CD4-positive, alpha-beta memory T cell (primary cell): Measurements from ENCODE around the gene KRT2. TPM values are rescaled to one million over a fixed set of nuclear protein-coding genes. Genes with fewer than 3 reads are reported as not detected.

Source experiments
- CTCF ChIA-PET: fragments of 350-600 bp; sonication (Branson Sonifier 250); formaldehyde crosslinking; loops from one replicate; lab custom pipeline; 2021; ENCODE audit warnings: inconsistent platforms; ENCODE audit not compliant: partially characterized antibody; lab: Charles Lee
- POLR2A ChIA-PET: fragments of 350-600 bp; sonication (Branson Sonifier 250); formaldehyde crosslinking; loops from one replicate; lab custom pipeline; 2021; ENCODE audit not compliant: partially characterized antibody; lab: Charles Lee
- DNase-seq, 5 donors: peaks; one replicate each; pipeline versions ENCODE4 v3.0.0 to v3.0.0-alpha.2; 2020 to 2022; ENCODE audit warnings: mixed read lengths in 1 of 5
- H3K27ac ChIP-seq: one replicate; pipeline ENCODE4 v1.7.0; 2013; ENCODE audit warnings: low read depth, low read length
- H3K27me3 ChIP-seq: 2 replicates; pipeline ENCODE4 v1.7.0; 2013; ENCODE audit warnings: mild to moderate bottlenecking, low read length, moderate library complexity; ENCODE audit not compliant: insufficient read depth
- H3K36me3 ChIP-seq: 2 replicates; pipeline ENCODE4 v1.7.0; 2013; ENCODE audit warnings: mild to moderate bottlenecking, low read length, moderate library complexity; ENCODE audit not compliant: insufficient read depth
- H3K4me1 ChIP-seq: 2 replicates; pipeline ENCODE4 v1.7.0; 2013; ENCODE audit warnings: mild to moderate bottlenecking, low read length, moderate library complexity; ENCODE audit not compliant: insufficient read depth
- H3K4me3 ChIP-seq, 2 donors: one replicate each; pipeline ENCODE4 v1.7.0; 2013; ENCODE audit warnings: low read length in 2 of 2, mild to moderate bottlenecking in 1 of 2
- H3K9me3 ChIP-seq, 2 donors: one replicate each; pipeline ENCODE4 v1.7.0; 2013; ENCODE audit warnings: low read length in 2 of 2, control low read depth in 1 of 2; ENCODE audit not compliant: control insufficient read depth in 1 of 2
- H3K27ac Mint-ChIP-seq, 7 donors: one replicate each; pipeline ENCODE4 v1.8.0; 2020 to 2021; ENCODE audit warnings: mixed read lengths in 7 of 7, mild to moderate bottlenecking in 6 of 7, inconsistent platforms in 3 of 7, moderate library complexity in 3 of 7
- H3K27me3 Mint-ChIP-seq, 2 donors: one replicate each; pipeline ENCODE4 v1.8.0; 2020 to 2021; ENCODE audit warnings: mixed read lengths in 2 of 2
- H3K36me3 Mint-ChIP-seq, 2 donors: one replicate each; pipeline ENCODE4 v1.8.0; 2020 to 2021; ENCODE audit warnings: mixed read lengths in 2 of 2, inconsistent platforms in 1 of 2, mild to moderate bottlenecking in 1 of 2
- H3K4me1 Mint-ChIP-seq, 4 donors: one replicate each; pipeline ENCODE4 v1.8.0; 2020 to 2021; ENCODE audit warnings: mixed read lengths in 4 of 4, mild to moderate bottlenecking in 1 of 4
- H3K4me3 Mint-ChIP-seq, 8 donors: one replicate each; pipeline ENCODE4 v1.8.0; 2020 to 2021; ENCODE audit warnings: mixed read lengths in 8 of 8, mild to moderate bottlenecking in 7 of 8, moderate library complexity in 6 of 8, inconsistent platforms in 3 of 8
- H3K9me3 Mint-ChIP-seq, 8 donors: one replicate each; pipeline ENCODE4 v1.8.0; 2020 to 2021; ENCODE audit warnings: mixed read lengths in 8 of 8, mild to moderate bottlenecking in 5 of 8, inconsistent platforms in 3 of 8, moderate library complexity in 1 of 8
- intact Hi-C: fragments of 100-400 bp; cut with micrococcal nuclease; formaldehyde crosslinking; loops from one replicate; pipeline ENCODE4 v1.15.1; 2023
- polyA plus RNA-seq, 2 donors: library from polyadenylated mRNA; unstranded; fragments of 300-500 nt; fragmentation: Illumina TruSeq; gene quantifications; one replicate each; pipeline ENCODE4 v1.2.3, GENCODE V29; 2021
- total RNA-seq, 2 experiments: library from RNA; stranded (reverse); gene quantifications; one replicate each; pipeline ENCODE4 v1.2.3, GENCODE V29; 2021

The KRT2 gene
- total and polyA plus RNA-seq, 4 experiments from 2014 or later: 0.08 to 0.39 (median 0.21) TPM

- peak; percentile 13 to 50 (median 32) for DNase-seq
- no peaks in the 10 kb centered on the region for H3K9me3 Mint-ChIP-seq
- H3K27ac Mint-ChIP-seq: peak overlapping the region in 4 of 7 donors; percentile 6 to 77 (median 66)
- no peaks in the 10 kb centered on the region for H3K27me3 ChIP-seq
- intact Hi-C loops: no loop called here
- H3K4me3 Mint-ChIP-seq: peak overlapping the region in 1 of 8 donors; percentile 43
- peaks cover 5 to 21% (median 15%) of the 10 kb centered on the region in 4 donors for H3K4me1 Mint-ChIP-seq
- H3K9me3 ChIP-seq: no peaks in the 10 kb centered on the region
- no peak overlapping the region for H3K27ac ChIP-seq
- POLR2A ChIA-PET: interaction anchor here (1.0 kb wide), 1 partner anchor 10 kb away, joined by 3 read pairs; no protein-coding TSS in a partner anchor
- no peaks in the 10 kb centered on the region for H3K36me3 ChIP-seq
- peaks cover 11% of the 10 kb centered on the region for H3K4me1 ChIP-seq
- H3K36me3 Mint-ChIP-seq: no peaks in the 10 kb centered on the region
- CTCF ChIA-PET: interaction anchor here (1.0 to 1.4 kb wide), 4 partner anchors 96 to 198 kb away, joined by 3 to 4 read pairs (median 4); no protein-coding TSS in a partner anchor
- no peak overlapping the region for H3K4me3 ChIP-seq
- peaks cover 8 to 21% of the 10 kb centered on the region in 2 donors for H3K27me3 Mint-ChIP-seq
Observed at GRCh38 chr12:52681526-52682380, 29.7 kb upstream of the KRT2 start.

GRCh38 chr12:52680363-52680762 lies 28.4 kb upstream of the KRT2 start, which contains the start of gene KRT1:
KRT1 (minus strand) TSS chr12:52680407; CDS start chr12:52680348, 59 bp downstream.
- POLR2A ChIA-PET: no interaction called here
- intact Hi-C loops: no loop called here
- Mint-ChIP-seq H3K27me3 (peaks cover 8 to 23% of the 10 kb centered on the region in 2 donors), H3K9me3 (no peaks in the 10 kb centered on the region), H3K36me3 (no peaks in the 10 kb centered on the region), H3K27ac (peak within 1 kb of the TSS in 3 of 7 donors; percentile 14 to 77 (median 43)), H3K4me3 (peak within 1 kb of the TSS in 2 of 8 donors; percentile 2 to 51), H3K4me1 (peaks cover 5 to 21% (median 15%) of the 10 kb centered on the region in 4 donors)
- H3K36me3 ChIP-seq: no peaks in the 10 kb centered on the region
- H3K4me1 ChIP-seq: peaks cover 11% of the 10 kb centered on the region
- CTCF ChIA-PET: interaction anchor here (1.3 to 1.4 kb wide), 2 partner anchors 68 to 190 kb away, joined by 3 to 4 read pairs; no protein-coding TSS in a partner anchor
- no peak within 1 kb of the TSS for H3K27ac ChIP-seq
- no peaks in the 10 kb centered on the region for H3K9me3 ChIP-seq
- no peaks in the 10 kb centered on the region for H3K27me3 ChIP-seq
- DNase-seq: no peak
- no peak within 1 kb of the TSS for H3K4me3 ChIP-seq

DNA sequence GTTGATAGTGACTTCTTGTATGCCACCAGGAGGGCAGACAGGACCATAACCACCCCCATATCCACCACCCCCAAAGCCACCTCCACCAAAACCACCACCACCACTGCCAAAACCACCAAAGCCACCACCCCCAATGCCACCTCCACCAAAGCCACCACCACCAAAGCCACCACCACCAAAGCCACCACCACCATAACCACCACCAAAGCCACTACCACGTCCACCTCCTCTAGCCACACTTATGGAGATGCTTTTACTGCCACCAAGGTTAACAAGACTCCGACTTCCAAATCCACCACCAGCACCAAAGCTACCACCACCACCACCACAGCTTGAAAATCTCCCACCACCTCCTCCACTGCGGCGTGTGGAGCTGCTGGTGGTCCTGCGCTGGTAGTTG lies 27.9 kb upstream of the KRT2 start:
- intact Hi-C loops: no loop called here
- no peak overlapping the region for H3K4me3 Mint-ChIP-seq
- Histone ChIP-seq H3K27ac (no peak overlapping the region), H3K27me3 (no peaks in the 10 kb centered on the region), H3K4me1 (peaks cover 11% of the 10 kb centered on the region), H3K36me3 (no peaks in the 10 kb centered on the region), H3K9me3 (no peaks in the 10 kb centered on the region), H3K4me3 (no peak overlapping the region)
- no peak for DNase-seq
- no peaks in the 10 kb centered on the region for H3K36me3 Mint-ChIP-seq
- POLR2A ChIA-PET: no interaction called here
- no peaks in the 10 kb centered on the region for H3K9me3 Mint-ChIP-seq
- peaks cover 5 to 21% (median 15%) of the 10 kb centered on the region in 4 donors for H3K4me1 Mint-ChIP-seq
- peak overlapping the region in 1 of 7 donors; percentile 43 for H3K27ac Mint-ChIP-seq
- CTCF ChIA-PET: interaction anchor here (1.3 kb wide), 1 partner anchor 68 kb away, joined by 3 read pairs; no protein-coding TSS in a partner anchor
- H3K27me3 Mint-ChIP-seq: peaks cover 8 to 23% of the 10 kb centered on the region in 2 donors

GRCh38 chr12:52677671-52678070 lies 25.7 kb upstream of the KRT2 start:
- ChIA-PET CTCF (no interaction called here), POLR2A (interaction anchor here (0.6 kb wide), 1 partner anchor 639 kb away, joined by 3 read pairs; no protein-coding TSS in a partner anchor)
- no peak for DNase-seq
- Mint-ChIP-seq H3K9me3 (no peaks in the 10 kb centered on the region), H3K27ac (peak overlapping the region in 1 of 7 donors; percentile 34), H3K4me1 (peaks cover 6 to 21% (median 11%) of the 10 kb centered on the region in 4 donors), H3K36me3 (no peaks in the 10 kb centered on the region), H3K4me3 (peak overlapping the region in 1 of 8 donors; percentile 76), H3K27me3 (peaks cover 7 to 16% of the 10 kb centered on the region in 2 donors)
- Histone ChIP-seq H3K4me1 (peaks cover 11% of the 10 kb centered on the region), H3K4me3 (no peak overlapping the region), H3K27me3 (no peaks in the 10 kb centered on the region), H3K27ac (no peak overlapping the region), H3K9me3 (no peaks in the 10 kb centered on the region), H3K36me3 (no peaks in the 10 kb centered on the region)
- intact Hi-C loops: no loop called here

DNA sequence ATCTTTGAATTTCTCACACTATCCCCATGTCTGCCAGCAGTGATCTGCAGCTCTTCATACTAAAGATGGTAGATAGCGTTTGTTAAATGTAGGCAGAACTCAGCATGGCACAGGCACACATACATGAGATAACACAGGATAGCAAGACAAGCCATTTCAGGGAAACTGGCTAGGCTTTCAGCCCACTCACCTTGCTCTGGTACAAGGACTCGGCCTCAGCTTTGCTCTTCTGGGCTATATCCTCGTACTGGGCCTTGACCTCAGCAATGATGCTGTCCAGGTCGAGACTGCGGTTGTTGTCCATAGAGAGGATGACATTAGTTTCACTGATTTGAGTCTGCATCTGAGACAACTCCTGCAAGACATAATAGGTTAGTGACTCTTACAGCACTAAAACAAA lies 25.1 kb upstream of the KRT2 start:
- no peaks in the 10 kb centered on the region for H3K9me3 Mint-ChIP-seq
- ChIA-PET POLR2A (interaction anchor here (0.6 kb wide), 1 partner anchor 640 kb away, joined by 3 read pairs; no protein-coding TSS in a partner anchor), CTCF (no interaction called here)

DNA sequence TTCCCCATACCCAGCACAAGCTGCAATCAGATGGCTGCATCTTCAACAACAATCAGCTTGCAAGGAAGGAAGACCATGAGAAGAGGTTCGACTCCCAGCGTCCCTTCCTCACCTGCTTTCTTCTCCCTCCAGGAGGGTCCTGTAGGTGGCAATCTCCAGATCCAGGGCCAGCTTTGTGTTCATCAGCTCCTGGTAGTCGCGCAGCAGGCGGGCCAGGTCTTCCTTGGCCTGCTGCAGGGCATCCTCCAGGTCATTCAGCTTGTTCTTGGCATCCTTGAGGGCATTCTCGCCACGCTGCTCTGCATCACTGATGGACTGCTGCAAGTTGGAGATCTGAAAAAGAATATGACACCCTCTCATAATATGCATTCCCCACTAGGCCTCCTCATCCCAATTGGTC lies 24.2 kb upstream of the KRT2 start:
- Histone ChIP-seq H3K36me3 (no peaks in the 10 kb centered on the region), H3K4me3 (no peak overlapping the region), H3K9me3 (no peaks in the 10 kb centered on the region), H3K4me1 (peaks cover 3% of the 10 kb centered on the region), H3K27ac (no peak overlapping the region), H3K27me3 (no peaks in the 10 kb centered on the region)
- CTCF ChIA-PET: interaction anchor here (1.1 kb wide), 1 partner anchor 94 kb away, joined by 3 read pairs; no protein-coding TSS in a partner anchor
- H3K36me3 Mint-ChIP-seq: no peaks in the 10 kb centered on the region
- H3K4me3 Mint-ChIP-seq: peak overlapping the region in 5 of 8 donors; percentile 3 to 76 (median 72)
- no peaks in the 10 kb centered on the region for H3K9me3 Mint-ChIP-seq
- intact Hi-C loops: no loop called here
- DNase-seq: no peak
- H3K4me1 Mint-ChIP-seq: peaks cover 1 to 9% (median 4%) of the 10 kb centered on the region in 4 donors
- peaks cover 7 to 16% of the 10 kb centered on the region in 2 donors for H3K27me3 Mint-ChIP-seq
- peak overlapping the region in 3 of 7 donors; percentile 6 to 82 (median 67) for H3K27ac Mint-ChIP-seq
- POLR2A ChIA-PET: no interaction called here

More for the DNA sequence above, 25.1 kb upstream of the KRT2 start:
- Mint-ChIP-seq H3K27me3 (peaks cover 7 to 16% of the 10 kb centered on the region in 2 donors), H3K27ac (peak overlapping the region in 2 of 7 donors; percentile 1 to 82), H3K4me1 (peaks cover 6 to 19% (median 11%) of the 10 kb centered on the region in 4 donors), H3K36me3 (no peaks in the 10 kb centered on the region), H3K4me3 (peak overlapping the region in 4 of 8 donors; percentile 58 to 76 (median 74))
- Histone ChIP-seq H3K9me3 (no peaks in the 10 kb centered on the region), H3K4me3 (no peak overlapping the region), H3K27me3 (no peaks in the 10 kb centered on the region), H3K36me3 (no peaks in the 10 kb centered on the region), H3K4me1 (peaks cover 11% of the 10 kb centered on the region), H3K27ac (no peak overlapping the region)
- intact Hi-C loops: no loop called here
- no peak for DNase-seq

DNA sequence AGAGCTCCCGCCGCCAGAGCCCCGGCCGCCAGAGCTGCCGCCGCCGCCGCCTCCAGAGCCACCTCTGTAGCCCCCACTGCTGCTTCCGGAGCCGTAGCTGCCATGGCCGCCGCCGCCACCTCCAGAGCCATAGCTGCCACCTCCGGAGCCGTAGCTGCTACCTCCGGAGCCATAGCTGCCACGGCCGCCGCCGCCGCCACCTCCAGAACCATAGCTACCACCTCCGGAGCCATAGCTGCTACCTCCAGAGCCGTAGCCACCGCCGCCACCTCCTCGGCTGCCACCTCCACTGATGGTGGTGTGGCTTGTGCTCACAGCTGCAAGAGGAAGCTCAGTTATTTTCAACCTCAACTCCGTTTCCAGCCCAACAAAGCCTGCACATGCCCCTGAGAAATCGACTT lies 23.3 kb upstream of the KRT2 start:
- Mint-ChIP-seq H3K4me1 (peaks cover 0 to 2% (median 1%) of the 10 kb centered on the region in 4 donors), H3K9me3 (no peaks in the 10 kb centered on the region), H3K27ac (no peak overlapping the region), H3K36me3 (no peaks in the 10 kb centered on the region), H3K27me3 (peaks cover 7 to 18% of the 10 kb centered on the region in 2 donors), H3K4me3 (peak overlapping the region in 1 of 8 donors; percentile 76)
- no peak overlapping the region for H3K27ac ChIP-seq
- no peaks in the 10 kb centered on the region for H3K9me3 ChIP-seq
- no peaks in the 10 kb centered on the region for H3K36me3 ChIP-seq
- H3K4me1 ChIP-seq: no peaks in the 10 kb centered on the region
- no peak for DNase-seq
- ChIA-PET CTCF (interaction anchor here (0.8 kb wide), 1 partner anchor 56 kb away, joined by 3 read pairs; no protein-coding TSS in a partner anchor), POLR2A (no interaction called here)
- intact Hi-C loops: no loop called here
- no peaks in the 10 kb centered on the region for H3K27me3 ChIP-seq
- H3K4me3 ChIP-seq: no peak overlapping the region
